ENCODE measurements around the gene KRTAP4-6.

Gene KRTAP4-6

DNA sequence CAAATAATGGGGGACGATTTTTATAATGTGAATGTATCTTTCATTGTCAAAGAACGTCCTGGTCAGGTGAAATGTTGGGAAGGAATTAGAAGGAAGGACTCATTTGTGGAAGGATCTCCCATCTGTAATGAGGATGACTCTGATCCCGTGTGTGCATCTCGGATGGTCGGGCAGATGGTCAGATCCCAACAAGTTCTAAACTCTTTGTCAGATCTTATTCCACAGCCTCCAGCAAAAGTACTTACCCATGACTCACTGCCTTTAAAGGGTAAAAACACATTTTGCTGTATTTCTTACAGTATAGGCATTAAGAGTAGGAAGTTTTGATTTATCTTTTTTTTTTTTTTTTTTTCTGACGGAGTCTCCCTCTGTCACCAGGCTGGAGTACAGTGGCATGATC, 41.9 kb downstream of the KRTAP4-6 start:
- no peaks in the 10 kb centered on the region for H3K36me3 ChIP-seq (replicated peaks; ENCODE audit: low read depth, low read length)
- TF ChIP-seq EZH2phosphoT487 (IDR thresholded peaks at IDR 0.05; ENCODE audit: low read depth) = no peak
- TF ChIP-seq, protein P1, sequence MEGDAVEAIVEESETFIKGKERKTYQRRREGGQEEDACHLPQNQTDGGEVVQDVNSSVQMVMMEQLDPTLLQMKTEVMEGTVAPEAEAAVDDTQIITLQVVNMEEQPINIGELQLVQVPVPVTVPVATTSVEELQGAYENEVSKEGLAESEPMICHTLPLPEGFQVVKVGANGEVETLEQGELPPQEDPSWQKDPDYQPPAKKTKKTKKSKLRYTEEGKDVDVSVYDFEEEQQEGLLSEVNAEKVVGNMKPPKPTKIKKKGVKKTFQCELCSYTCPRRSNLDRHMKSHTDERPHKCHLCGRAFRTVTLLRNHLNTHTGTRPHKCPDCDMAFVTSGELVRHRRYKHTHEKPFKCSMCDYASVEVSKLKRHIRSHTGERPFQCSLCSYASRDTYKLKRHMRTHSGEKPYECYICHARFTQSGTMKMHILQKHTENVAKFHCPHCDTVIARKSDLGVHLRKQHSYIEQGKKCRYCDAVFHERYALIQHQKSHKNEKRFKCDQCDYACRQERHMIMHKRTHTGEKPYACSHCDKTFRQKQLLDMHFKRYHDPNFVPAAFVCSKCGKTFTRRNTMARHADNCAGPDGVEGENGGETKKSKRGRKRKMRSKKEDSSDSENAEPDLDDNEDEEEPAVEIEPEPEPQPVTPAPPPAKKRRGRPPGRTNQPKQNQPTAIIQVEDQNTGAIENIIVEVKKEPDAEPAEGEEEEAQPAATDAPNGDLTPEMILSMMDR (IDR thresholded peaks at IDR 0.05; ENCODE audit: low read depth, low read length) = no peak
- no peaks in the 10 kb centered on the region for H3K79me2 ChIP-seq (ENCODE audit: low read length)
- H3K27ac ChIP-seq (ENCODE audit: low read length) = no peak overlapping the region
- H3K9ac ChIP-seq (ENCODE audit: low read length) = no peak overlapping the region
- no peaks in the 10 kb centered on the region for H3K4me1 ChIP-seq (ENCODE audit: low read length)
- H3K4me2 ChIP-seq (ENCODE audit: low read length) = no peak overlapping the region
- H2AFZ ChIP-seq (ENCODE audit: low read depth, low read length) = no peak overlapping the region
- no peaks in the 10 kb centered on the region for H3K27me3 ChIP-seq (ENCODE audit: low read depth, low read length)
- no peak overlapping the region for H3K4me3 ChIP-seq (ENCODE audit: low read length)
- no peaks in the 10 kb centered on the region for H3K9me3 ChIP-seq (ENCODE audit: insufficient read depth, low read length)
- no peaks in the 10 kb centered on the region for H4K20me1 ChIP-seq (ENCODE audit: insufficient read depth, low read length)

DNA sequence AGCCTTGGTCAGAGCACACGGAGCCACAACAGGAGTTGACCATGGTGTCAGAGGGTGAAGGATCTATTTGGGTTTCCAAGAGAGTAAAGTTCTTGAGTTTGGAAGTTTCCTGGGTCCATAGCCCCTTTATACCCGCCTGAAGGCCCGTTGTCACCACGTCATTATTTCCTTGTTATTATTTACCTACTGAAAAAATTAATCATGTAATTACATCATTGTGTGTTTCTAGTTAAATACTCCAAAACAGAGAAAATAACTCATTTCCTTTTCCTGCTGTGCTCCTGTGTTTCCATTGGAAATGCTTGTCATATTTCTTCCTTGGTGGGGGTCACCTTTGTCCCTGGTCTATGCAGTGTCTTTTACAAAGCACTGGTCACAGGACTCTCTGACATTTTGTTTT, 42.3 kb downstream of the KRTAP4-6 start, which contains the start of gene KRTAP4-8:
TSS of gene KRTAP4-8 (minus strand) at position 101 of the 400 bp plus-strand sequence. CDS start at position 43, 58 bp downstream.
- H3K9me3 ChIP-seq (ENCODE audit: insufficient read depth, low read length) = no peaks in the 10 kb centered on the region
- H3K36me3 ChIP-seq (replicated peaks; ENCODE audit: low read depth, low read length) = no peaks in the 10 kb centered on the region
- H4K20me1 ChIP-seq (ENCODE audit: insufficient read depth, low read length) = no peaks in the 10 kb centered on the region
- H3K27ac ChIP-seq (ENCODE audit: low read length) = no peak within 1 kb of the TSS
- H3K27me3 ChIP-seq (ENCODE audit: low read depth, low read length) = no peaks in the 10 kb centered on the region
- H3K9ac ChIP-seq (ENCODE audit: low read length) = no peak within 1 kb of the TSS
- no peaks in the 10 kb centered on the region for H3K79me2 ChIP-seq (ENCODE audit: low read length)
- no peak within 1 kb of the TSS for H3K4me3 ChIP-seq (ENCODE audit: low read length)
- H3K4me2 ChIP-seq (ENCODE audit: low read length) = no peak within 1 kb of the TSS
- no peaks in the 10 kb centered on the region for H3K4me1 ChIP-seq (ENCODE audit: low read length)
- H2AFZ ChIP-seq (ENCODE audit: low read depth, low read length) = no peak within 1 kb of the TSS
- TF ChIP-seq, protein P1 (IDR thresholded peaks at IDR 0.05; ENCODE audit: low read depth, low read length) = no peak
- TF ChIP-seq EZH2phosphoT487 (IDR thresholded peaks at IDR 0.05; ENCODE audit: low read depth) = no peak

DNA sequence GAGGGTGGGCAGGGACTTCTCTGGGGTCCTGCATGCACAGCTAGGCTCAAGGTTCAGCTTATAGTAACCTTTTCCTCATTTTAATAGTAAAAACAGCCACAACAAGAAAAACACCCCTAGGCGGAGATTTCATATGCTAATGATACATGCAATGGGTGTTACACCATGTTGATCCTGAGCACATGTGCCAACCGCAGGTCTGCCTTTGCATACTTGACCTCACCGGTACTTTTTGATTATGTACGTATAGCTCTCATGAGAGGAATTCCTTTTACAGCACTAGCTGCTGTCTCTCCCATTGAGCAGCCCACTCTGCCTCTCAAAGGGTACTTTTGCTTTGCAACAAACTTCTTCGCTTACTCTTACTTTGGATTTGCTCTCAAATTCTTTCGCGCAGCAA, 44.3 kb downstream of the KRTAP4-6 start:
- no peak overlapping the region for H3K4me2 ChIP-seq (ENCODE audit: low read length)
- no peaks in the 10 kb centered on the region for H3K36me3 ChIP-seq (replicated peaks; ENCODE audit: low read depth, low read length)
- H3K27ac ChIP-seq (ENCODE audit: low read length) = no peak overlapping the region
- no peak overlapping the region for H3K9ac ChIP-seq (ENCODE audit: low read length)
- no peak overlapping the region for H2AFZ ChIP-seq (ENCODE audit: low read depth, low read length)
- no peaks in the 10 kb centered on the region for H3K27me3 ChIP-seq (ENCODE audit: low read depth, low read length)
- H3K4me1 ChIP-seq (ENCODE audit: low read length) = no peaks in the 10 kb centered on the region
- no peaks in the 10 kb centered on the region for H4K20me1 ChIP-seq (ENCODE audit: insufficient read depth, low read length)
- no peak for TF ChIP-seq EZH2phosphoT487 (IDR thresholded peaks at IDR 0.05; ENCODE audit: low read depth)
- TF ChIP-seq, protein P1 (IDR thresholded peaks at IDR 0.05; ENCODE audit: low read depth, low read length) = no peak
- H3K4me3 ChIP-seq (ENCODE audit: low read length) = no peak overlapping the region
- H3K79me2 ChIP-seq (ENCODE audit: low read length) = no peaks in the 10 kb centered on the region
- no peaks in the 10 kb centered on the region for H3K9me3 ChIP-seq (ENCODE audit: insufficient read depth, low read length)
